ENCODE results near the gene FRMD1. TPM values are rescaled to one million over a fixed set of nuclear protein-coding genes. Genes with fewer than 3 reads are reported as not detected.

The FRMD1 gene
- total and polyA plus RNA-seq, 10 of the 15 experiments (the other 5 are each of a cell fraction or from before 2014, with no cell fraction given): not detected

DNA sequence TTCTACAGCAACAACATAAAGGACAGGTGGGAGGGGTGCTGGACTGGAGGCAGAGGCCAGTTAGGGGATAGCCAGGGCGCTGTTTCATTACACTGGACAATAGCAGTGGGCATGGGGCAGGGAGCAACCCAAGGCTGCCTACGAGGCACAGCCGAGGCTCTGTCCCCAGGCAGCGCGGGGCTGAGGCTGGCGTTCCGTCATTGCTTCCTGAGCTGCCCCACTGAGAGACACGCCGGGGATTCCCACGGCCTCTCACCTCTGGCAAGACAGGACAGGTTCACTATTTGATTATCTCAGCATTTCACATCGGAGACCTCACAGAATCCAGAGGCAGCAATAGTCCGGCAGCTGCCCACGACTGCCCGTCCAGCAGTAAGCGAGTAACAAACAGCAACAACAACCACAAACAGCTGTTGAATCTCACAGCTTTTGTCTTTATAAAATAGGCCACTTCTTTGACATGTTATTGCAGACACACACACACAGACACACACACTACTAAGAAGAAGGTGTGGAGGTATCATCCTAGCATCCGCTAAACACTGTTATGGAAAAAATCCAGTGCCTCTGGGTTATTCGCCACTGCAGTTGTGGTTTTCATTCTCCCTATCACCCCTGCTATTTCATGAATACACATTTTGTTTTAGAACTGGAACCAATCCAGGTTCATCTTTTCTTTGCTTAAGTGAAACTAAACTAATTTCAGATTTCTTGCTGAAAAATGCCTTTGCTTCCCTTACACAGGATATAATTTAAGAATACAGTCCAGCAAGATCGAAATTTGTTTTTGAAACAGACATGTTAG is 62.1 kb downstream of the FRMD1 start:
- RAD21 ChIA-PET (ENCODE audit: unreplicated experiment): no interaction called here
- Histone ChIP-seq H3K36me3 (ENCODE audit: control insufficient read depth in 2 of 2, insufficient read depth in 2 of 2, low read length in 1 of 2) (no peaks in the 10 kb centered on the region), H3K9ac (ENCODE audit: control insufficient read depth, insufficient read depth, low read length) (no peak overlapping the region), H3K27ac (ENCODE audit: control insufficient read depth, insufficient read depth) (no peak overlapping the region), H4K20me1 (ENCODE audit: control insufficient read depth, insufficient read depth) (no peaks in the 10 kb centered on the region), H3K4me3 (no peak overlapping the region), H3K27me3 (replicated peaks in 1 of 2; ENCODE audit: control insufficient read depth in 2 of 2, insufficient read depth in 2 of 2, low read length in 1 of 2) (no peaks in the 10 kb centered on the region), H3K79me2 (ENCODE audit: control insufficient read depth, insufficient read depth, low read length) (no peaks in the 10 kb centered on the region), H3K4me2 (ENCODE audit: control insufficient read depth, insufficient read depth) (no peak overlapping the region), H3K4me1 (ENCODE audit: control insufficient read depth, insufficient read depth, low read length) (no peaks in the 10 kb centered on the region), H3K9me3 (replicated peaks; ENCODE audit: control insufficient read depth, insufficient read depth, low read length) (peaks cover 1% of the 10 kb centered on the region; the same call in 2 of the 3 replicates), H2AFZ (ENCODE audit: control insufficient read depth, low read depth, low read length) (no peak overlapping the region)
- no peak for TF ChIP-seq SRF (IDR thresholded peaks at IDR 0.05; ENCODE audit: low read depth in 2 of 2, low read length in 2 of 2)
- CTCF ChIA-PET: no interaction called here
- ATAC-seq (no peak), FAIRE-seq (no peak), DNase-seq (ENCODE audit: low read depth, low spot score) (no peak)
- no TSS peak for BruUV-seq (replicated peaks)
- intact Hi-C loops (cut with micrococcal nuclease; ENCODE audit: unreplicated experiment): no loop called here
- POLR2A ChIA-PET: no interaction called here
- SMC1A ChIA-PET (ENCODE audit: uncharacterized antibody, unreplicated experiment): no interaction called here
- 45% methylated on average over 18 of the region's 18 CpGs for WGBS (ENCODE audit: insufficient coverage, insufficient replicate concordance, low lambda C conversion rate, missing lambda C conversion rate)
- in situ Hi-C loops (cut with MboI): no loop called here

- ChIA-PET RAD21 (ENCODE audit: unreplicated experiment) (no interaction called here), SMC1A (ENCODE audit: uncharacterized antibody, unreplicated experiment) (no interaction called here), CTCF (no interaction called here), POLR2A (no interaction called here)
- in situ Hi-C loops (cut with MboI) (no loop called here), intact Hi-C loops (cut with micrococcal nuclease; ENCODE audit: unreplicated experiment) (no loop called here)
- H3K36me3 ChIP-seq (ENCODE audit: control insufficient read depth in 2 of 2, insufficient read depth in 2 of 2, low read length in 1 of 2): no peaks in the 10 kb centered on the region
- no peaks in the 10 kb centered on the region for H3K4me1 ChIP-seq (ENCODE audit: control insufficient read depth, insufficient read depth, low read length)
- BruUV-seq (replicated peaks): no TSS peak
- no peak overlapping the region for H2AFZ ChIP-seq (ENCODE audit: control insufficient read depth, low read depth, low read length)
- no peak overlapping the region for H3K4me2 ChIP-seq (ENCODE audit: control insufficient read depth, insufficient read depth)
- no peaks in the 10 kb centered on the region for H4K20me1 ChIP-seq (ENCODE audit: control insufficient read depth, insufficient read depth)
- FAIRE-seq: no peak
- H3K9me3 ChIP-seq (replicated peaks; ENCODE audit: control insufficient read depth, insufficient read depth, low read length): peaks cover 1% of the 10 kb centered on the region; the same call in 2 of the 3 replicates
- WGBS (ENCODE audit: insufficient coverage, insufficient replicate concordance, low lambda C conversion rate, missing lambda C conversion rate): 65% methylated on average over 18 of the region's 18 CpGs
- H3K4me3 ChIP-seq: no peak overlapping the region
- H3K9ac ChIP-seq (ENCODE audit: control insufficient read depth, insufficient read depth, low read length): no peak overlapping the region
- H3K27me3 ChIP-seq (replicated peaks in 1 of 2; ENCODE audit: control insufficient read depth in 2 of 2, insufficient read depth in 2 of 2, low read length in 1 of 2): no peaks in the 10 kb centered on the region
- DNase-seq (ENCODE audit: low read depth, low spot score): no peak
- no peak for ATAC-seq
- no peaks in the 10 kb centered on the region for H3K79me2 ChIP-seq (ENCODE audit: control insufficient read depth, insufficient read depth, low read length)
- H3K27ac ChIP-seq (ENCODE audit: control insufficient read depth, insufficient read depth): no peak overlapping the region
- no peak for TF ChIP-seq NFXL1 (IDR thresholded peaks at IDR 0.05; ENCODE audit: borderline replicate concordance)
- TF ChIP-seq ZNF384 (IDR thresholded peaks at IDR 0.05; ENCODE audit: borderline replicate concordance, low read depth, low read length): no peak
- TF ChIP-seq GATAD2B (conservative IDR thresholded peaks at IDR 0.05; ENCODE audit: low read depth): no peak
- no peak for TF ChIP-seq TCF7 (IDR thresholded peaks at IDR 0.05; ENCODE audit: borderline replicate concordance)
- TF ChIP-seq TARDBP (IDR thresholded peaks at IDR 0.05; ENCODE audit: borderline replicate concordance): no peak
- no peak for TF ChIP-seq CBX5 (IDR thresholded peaks at IDR 0.05; ENCODE audit: low read depth)
- TF ChIP-seq, protein P1, sequence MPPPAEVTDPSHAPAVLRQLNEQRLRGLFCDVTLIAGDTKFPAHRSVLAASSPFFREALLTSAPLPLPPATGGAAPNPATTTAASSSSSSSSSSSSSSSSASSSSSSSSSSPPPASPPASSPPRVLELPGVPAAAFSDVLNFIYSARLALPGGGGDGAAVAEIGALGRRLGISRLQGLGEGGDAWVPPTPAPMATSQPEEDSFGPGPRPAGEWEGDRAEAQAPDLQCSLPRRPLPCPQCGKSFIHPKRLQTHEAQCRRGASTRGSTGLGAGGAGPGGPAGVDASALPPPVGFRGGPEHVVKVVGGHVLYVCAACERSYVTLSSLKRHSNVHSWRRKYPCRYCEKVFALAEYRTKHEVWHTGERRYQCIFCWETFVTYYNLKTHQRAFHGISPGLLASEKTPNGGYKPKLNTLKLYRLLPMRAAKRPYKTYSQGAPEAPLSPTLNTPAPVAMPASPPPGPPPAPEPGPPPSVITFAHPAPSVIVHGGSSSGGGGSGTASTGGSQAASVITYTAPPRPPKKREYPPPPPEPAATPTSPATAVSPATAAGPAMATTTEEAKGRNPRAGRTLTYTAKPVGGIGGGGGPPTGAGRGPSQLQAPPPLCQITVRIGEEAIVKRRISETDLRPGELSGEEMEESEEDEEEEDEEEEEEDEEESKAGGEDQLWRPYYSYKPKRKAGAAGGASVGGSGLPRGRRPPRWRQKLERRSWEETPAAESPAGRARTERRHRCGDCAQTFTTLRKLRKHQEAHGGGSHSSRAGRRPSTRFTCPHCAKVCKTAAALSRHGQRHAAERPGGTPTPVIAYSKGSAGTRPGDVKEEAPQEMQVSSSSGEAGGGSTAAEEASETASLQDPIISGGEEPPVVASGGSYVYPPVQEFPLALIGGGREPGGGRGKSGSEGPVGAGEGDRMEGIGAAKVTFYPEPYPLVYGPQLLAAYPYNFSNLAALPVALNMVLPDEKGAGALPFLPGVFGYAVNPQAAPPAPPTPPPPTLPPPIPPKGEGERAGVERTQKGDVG (CRISPR knock-in tag; IDR thresholded peaks at IDR 0.05): no peak
- TF ChIP-seq, protein P2, sequence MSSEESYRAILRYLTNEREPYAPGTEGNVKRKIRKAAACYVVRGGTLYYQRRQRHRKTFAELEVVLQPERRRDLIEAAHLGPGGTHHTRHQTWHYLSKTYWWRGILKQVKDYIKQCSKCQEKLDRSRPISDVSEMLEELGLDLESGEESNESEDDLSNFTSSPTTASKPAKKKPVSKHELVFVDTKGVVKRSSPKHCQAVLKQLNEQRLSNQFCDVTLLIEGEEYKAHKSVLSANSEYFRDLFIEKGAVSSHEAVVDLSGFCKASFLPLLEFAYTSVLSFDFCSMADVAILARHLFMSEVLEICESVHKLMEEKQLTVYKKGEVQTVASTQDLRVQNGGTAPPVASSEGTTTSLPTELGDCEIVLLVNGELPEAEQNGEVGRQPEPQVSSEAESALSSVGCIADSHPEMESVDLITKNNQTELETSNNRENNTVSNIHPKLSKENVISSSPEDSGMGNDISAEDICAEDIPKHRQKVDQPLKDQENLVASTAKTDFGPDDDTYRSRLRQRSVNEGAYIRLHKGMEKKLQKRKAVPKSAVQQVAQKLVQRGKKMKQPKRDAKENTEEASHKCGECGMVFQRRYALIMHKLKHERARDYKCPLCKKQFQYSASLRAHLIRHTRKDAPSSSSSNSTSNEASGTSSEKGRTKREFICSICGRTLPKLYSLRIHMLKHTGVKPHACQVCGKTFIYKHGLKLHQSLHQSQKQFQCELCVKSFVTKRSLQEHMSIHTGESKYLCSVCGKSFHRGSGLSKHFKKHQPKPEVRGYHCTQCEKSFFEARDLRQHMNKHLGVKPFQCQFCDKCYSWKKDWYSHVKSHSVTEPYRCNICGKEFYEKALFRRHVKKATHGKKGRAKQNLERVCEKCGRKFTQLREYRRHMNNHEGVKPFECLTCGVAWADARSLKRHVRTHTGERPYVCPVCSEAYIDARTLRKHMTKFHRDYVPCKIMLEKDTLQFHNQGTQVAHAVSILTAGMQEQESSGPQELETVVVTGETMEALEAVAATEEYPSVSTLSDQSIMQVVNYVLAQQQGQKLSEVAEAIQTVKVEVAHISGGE (CRISPR knock-in tag; IDR thresholded peaks at IDR 0.05): no peak
Measured at GRCh38 chr6:168016176-168016620, 62.8 kb downstream of the FRMD1 start.
